Gastroesophageal sphincter (tissue), 4 donors: ENCODE measurements around the gene GALNT12. TPM values are rescaled to one million over a fixed set of nuclear protein-coding genes. Genes with fewer than 3 reads are reported as not detected.

Source experiments
- ATAC-seq: fragments of 150-250 bp; one replicate; pipeline ENCODE4 v1.9.1; 2016; ENCODE audit warnings: mild to moderate bottlenecking, moderate library complexity
- H3K27ac ChIP-seq, 4 donors: fragments of 200-600 bp; sonication (generic) in 3 of 4; 1 replicate in 3 of 4; 2 replicates in 1 of 4; pipeline ENCODE4 v1.5.1; 2016 to 2019
- H3K27me3 ChIP-seq: fragments of 200-600 bp; sonication (generic); one replicate; pipeline ENCODE4 v1.5.1; 2019
- H3K36me3 ChIP-seq, 2 donors: fragments of 200-600 bp; sonication (generic); one replicate each; pipeline ENCODE4 v1.5.1; 2019; ENCODE audit warnings: control low read depth in 1 of 2
- H3K4me1 ChIP-seq, 3 donors: fragments of 200-600 bp; sonication (generic); 1 replicate in 2 of 3; 2 replicates in 1 of 3; pipeline ENCODE4 v1.5.1; 2016 to 2019; ENCODE audit warnings: control low read depth in 2 of 3
- H3K4me3 ChIP-seq, 2 donors: fragments of 200-600 bp; sonication (generic); one replicate each; pipeline ENCODE4 v1.5.1; 2019; ENCODE audit warnings: mild to moderate bottlenecking in 1 of 2, moderate library complexity in 1 of 2
- H3K9me3 ChIP-seq, 3 donors: fragments of 200-600 bp; sonication (generic); one replicate each; pipeline ENCODE4 v1.5.1; 2017 to 2019; ENCODE audit warnings: control low read depth in 2 of 3
- EP300 ChIP-seq: sonication (generic); formaldehyde crosslinking; IDR thresholded peaks from one replicate; pipeline ENCODE4 v1.6.1; 2017; ENCODE audit warnings: antibody characterized with exemption, mild to moderate bottlenecking
- POLR2A ChIP-seq, 2 donors: fragments of 450-650 bp; IDR thresholded peaks; one replicate each; pipeline ENCODE4 v1.6.1; 2017; ENCODE audit warnings: antibody characterized with exemption in 2 of 2, mild to moderate bottlenecking in 2 of 2, moderate library complexity in 1 of 2
- POLR2AphosphoS5 ChIP-seq: sonication (generic); formaldehyde crosslinking; IDR thresholded peaks from one replicate; pipeline ENCODE4 v1.6.1; 2017; ENCODE audit warnings: antibody characterized with exemption
- WGBS, 2 donors: methylation state at CpG; one replicate each; pipeline ENCODE4 v1.1.5; 2018; ENCODE audit warnings: low coverage in 1 of 2; 5-methylcytosine and 5-hydroxymethylcytosine counted together
- total RNA-seq, 4 donors: library from RNA; depleted of rRNA; stranded (reverse); fragments of >200 nt; gene quantifications; one replicate each; pipeline ENCODE4 v1.1.0, GENCODE V29; 2016
- TF ChIP-seq, protein P1 (sequence below), 4 experiments: fragments of 200-600 bp in 2 of 4; fragments of 450-650 bp in 2 of 4; sonication (generic) in 1 of 4; IDR thresholded peaks; one replicate each; pipeline ENCODE4 v1.5.1; 2017 to 2019; ENCODE audit warnings: antibody characterized with exemption in 4 of 4, mild to moderate bottlenecking in 2 of 4, moderate library complexity in 2 of 4

Gene GALNT12
- total RNA-seq, 4 donors from 2014 or later, result 13.7 to 34.6 (median 15.2) TPM

DNA sequence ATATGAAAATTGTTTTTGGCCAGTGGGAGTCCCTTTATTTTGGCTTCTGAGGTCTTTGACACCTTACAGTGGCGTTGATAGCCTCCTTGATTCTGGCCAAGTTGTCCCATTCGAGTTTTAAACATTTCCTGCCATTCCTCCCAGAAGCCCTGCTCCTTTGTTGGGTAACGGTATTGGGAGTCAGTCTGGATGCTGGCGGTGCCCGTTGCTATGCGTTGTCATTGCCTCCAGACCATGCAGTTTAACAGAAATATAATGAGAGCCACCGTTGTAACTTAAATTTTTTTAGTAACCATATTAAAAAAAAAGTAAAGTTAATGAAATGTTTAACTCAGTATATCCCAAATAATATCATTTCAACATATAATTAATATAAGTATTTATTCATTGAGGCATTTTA is 35.0 kb downstream of the GALNT12 start:
- no peak for ATAC-seq
- 79 to 80% methylated on average over 3 to 7 of the region's 7 CpGs for WGBS, 2 donors
- no peaks in the 10 kb centered on the region for H3K9me3 ChIP-seq
- H3K4me1 ChIP-seq, result no peaks in the 10 kb centered on the region
- no peak overlapping the region for H3K4me3 ChIP-seq
- peaks cover 0 to 61% of the 10 kb centered on the region in 2 donors for H3K36me3 ChIP-seq
- no peak overlapping the region for H3K27ac ChIP-seq
- no peaks in the 10 kb centered on the region for H3K27me3 ChIP-seq
- no peak for TF ChIP-seq POLR2AphosphoS5
- no peak for TF ChIP-seq EP300
- TF ChIP-seq, protein P1, sequence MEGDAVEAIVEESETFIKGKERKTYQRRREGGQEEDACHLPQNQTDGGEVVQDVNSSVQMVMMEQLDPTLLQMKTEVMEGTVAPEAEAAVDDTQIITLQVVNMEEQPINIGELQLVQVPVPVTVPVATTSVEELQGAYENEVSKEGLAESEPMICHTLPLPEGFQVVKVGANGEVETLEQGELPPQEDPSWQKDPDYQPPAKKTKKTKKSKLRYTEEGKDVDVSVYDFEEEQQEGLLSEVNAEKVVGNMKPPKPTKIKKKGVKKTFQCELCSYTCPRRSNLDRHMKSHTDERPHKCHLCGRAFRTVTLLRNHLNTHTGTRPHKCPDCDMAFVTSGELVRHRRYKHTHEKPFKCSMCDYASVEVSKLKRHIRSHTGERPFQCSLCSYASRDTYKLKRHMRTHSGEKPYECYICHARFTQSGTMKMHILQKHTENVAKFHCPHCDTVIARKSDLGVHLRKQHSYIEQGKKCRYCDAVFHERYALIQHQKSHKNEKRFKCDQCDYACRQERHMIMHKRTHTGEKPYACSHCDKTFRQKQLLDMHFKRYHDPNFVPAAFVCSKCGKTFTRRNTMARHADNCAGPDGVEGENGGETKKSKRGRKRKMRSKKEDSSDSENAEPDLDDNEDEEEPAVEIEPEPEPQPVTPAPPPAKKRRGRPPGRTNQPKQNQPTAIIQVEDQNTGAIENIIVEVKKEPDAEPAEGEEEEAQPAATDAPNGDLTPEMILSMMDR (IDR thresholded peaks at IDR 0.05), result no peak
- no peak for TF ChIP-seq POLR2A (IDR thresholded peaks at IDR 0.05)

DNA sequence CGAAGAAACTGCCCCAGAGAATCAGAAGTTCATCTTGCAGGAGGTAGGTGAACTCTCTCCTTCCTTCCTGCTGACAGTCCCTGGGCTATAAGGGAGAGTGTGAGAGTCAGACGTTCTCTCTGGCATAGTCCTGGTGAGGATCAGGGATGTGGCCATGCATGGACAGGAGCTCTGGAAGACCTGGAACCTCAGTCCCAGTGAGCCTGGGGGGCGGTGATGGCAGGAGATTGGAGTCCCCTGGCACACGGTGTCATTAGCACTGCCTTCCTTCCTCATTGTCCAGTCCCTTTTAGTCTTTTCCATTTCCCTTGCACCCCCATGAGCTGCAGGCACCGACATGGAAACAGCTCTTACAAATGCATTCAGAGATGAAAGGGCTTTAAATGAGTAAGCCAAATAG is 38.6 kb downstream of the GALNT12 start:
- Histone ChIP-seq H3K27me3 (no peaks in the 10 kb centered on the region), H3K4me1 (peaks cover 0 to 28% (median 0%) of the 10 kb centered on the region in 3 donors), H3K9me3 (no peaks in the 10 kb centered on the region), H3K4me3 (no peak overlapping the region), H3K27ac (no peak overlapping the region), H3K36me3 (peaks cover 0 to 26% of the 10 kb centered on the region in 2 donors)
- 60 to 84% methylated on average over 2 of the region's 5 CpGs for WGBS, 2 donors
- no peak for ATAC-seq
- TF ChIP-seq POLR2A (IDR thresholded peaks at IDR 0.05) (no peak), EP300 (no peak), POLR2AphosphoS5 (no peak)
- TF ChIP-seq, protein P1 (IDR thresholded peaks at IDR 0.05), result no peak

DNA sequence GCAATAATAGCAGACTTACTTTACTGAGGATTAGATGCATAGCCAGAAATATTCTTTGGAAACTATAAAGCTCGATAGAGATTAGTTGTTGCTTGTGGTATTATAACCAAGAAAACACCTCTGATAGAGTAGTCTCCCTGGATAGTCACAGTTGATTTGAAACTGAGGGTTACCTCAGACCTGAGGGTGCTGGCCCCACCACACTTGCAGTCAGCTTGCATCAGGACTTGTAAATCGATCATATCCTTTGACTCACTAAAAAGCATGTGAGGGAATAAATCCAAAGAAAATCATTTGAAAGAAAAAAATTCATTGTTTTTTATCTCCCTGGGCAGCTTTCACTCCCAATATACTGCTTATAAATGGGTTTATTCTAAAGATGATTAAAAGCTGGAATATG is 39.4 kb downstream of the GALNT12 start:
- Histone ChIP-seq H3K4me1 (peaks cover 0 to 33% (median 0%) of the 10 kb centered on the region in 3 donors), H3K27ac (no peak overlapping the region), H3K9me3 (no peaks in the 10 kb centered on the region), H3K4me3 (no peak overlapping the region), H3K36me3 (peaks cover 0 to 24% of the 10 kb centered on the region in 2 donors), H3K27me3 (no peaks in the 10 kb centered on the region)
- TF ChIP-seq EP300 (no peak), POLR2A (IDR thresholded peaks at IDR 0.05) (no peak), POLR2AphosphoS5 (no peak)
- TF ChIP-seq, protein P1 (IDR thresholded peaks at IDR 0.05), result no peak
- no peak for ATAC-seq
- WGBS, 2 donors, result 83 to 85% methylated on average over 2 of the region's 2 CpGs

DNA sequence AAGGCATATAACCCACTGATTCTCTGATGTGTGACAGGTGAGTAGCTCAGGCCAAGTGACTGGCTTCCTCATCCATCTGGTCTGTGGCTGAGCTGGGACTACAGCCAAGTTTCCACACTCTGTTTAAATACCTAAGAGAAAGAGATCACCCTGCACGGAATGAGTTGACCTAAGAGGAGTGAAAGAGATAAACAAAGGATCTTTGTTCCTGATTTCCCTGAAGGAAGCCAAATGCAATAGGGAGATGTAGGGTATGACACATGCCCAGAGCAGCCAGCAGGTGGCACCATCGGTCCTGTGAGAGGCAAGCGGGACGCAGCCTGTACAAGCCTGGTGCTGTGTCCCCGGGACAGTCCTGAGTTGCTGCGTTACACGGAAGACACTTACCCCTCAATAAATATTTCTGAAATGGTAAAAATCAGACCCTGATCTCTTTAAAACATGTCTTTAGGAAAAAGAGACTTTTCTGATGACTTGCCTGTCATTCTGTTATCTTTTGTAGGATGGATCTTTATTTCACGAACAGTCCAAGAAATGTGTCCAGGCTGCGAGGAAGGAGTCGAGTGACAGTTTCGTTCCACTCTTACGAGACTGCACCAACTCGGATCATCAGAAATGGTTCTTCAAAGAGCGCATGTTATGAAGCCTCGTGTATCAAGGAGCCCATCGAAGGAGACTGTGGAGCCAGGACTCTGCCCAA is 41.1 kb downstream of the GALNT12 start:
- H3K9me3 ChIP-seq, result no peaks in the 10 kb centered on the region
- peak; percentile 82 for TF ChIP-seq POLR2AphosphoS5
- no peak for TF ChIP-seq POLR2A (IDR thresholded peaks at IDR 0.05)
- TF ChIP-seq, protein P1 (IDR thresholded peaks at IDR 0.05), result peak; percentile 87 to 95 (median 92)
- TF ChIP-seq EP300, result no peak
- peak; percentile 94 for ATAC-seq
- H3K27me3 ChIP-seq, result no peaks in the 10 kb centered on the region
- H3K4me3 ChIP-seq, result peak overlapping the region; percentile 23 to 29
- 5 to 9% methylated on average over 16 of the region's 16 CpGs for WGBS, 2 donors
- peaks cover 0 to 18% of the 10 kb centered on the region in 2 donors for H3K36me3 ChIP-seq
- peak overlapping the region; percentile 29 to 79 (median 76) for H3K27ac ChIP-seq
- peaks cover 0 to 48% (median 0%) of the 10 kb centered on the region in 3 donors for H3K4me1 ChIP-seq

DNA sequence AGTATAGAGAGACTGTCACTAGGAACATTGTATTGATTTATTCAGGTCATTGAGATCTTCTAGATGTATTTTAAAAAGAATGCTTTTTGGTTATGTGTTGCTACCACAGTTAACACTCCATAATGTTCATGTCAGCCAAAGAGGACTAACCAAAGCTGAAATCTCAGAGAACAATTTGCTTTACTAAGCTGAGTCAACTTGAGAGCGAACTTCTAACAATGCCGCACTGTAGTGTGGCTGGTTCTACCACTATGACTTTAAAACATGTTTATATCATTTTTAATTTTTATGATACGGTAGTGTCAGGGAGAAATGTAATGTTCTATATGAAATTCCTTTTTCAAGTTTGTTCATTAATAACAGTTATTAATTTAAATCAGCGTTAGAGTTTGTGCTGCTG is 42.1 kb downstream of the GALNT12 start:
- peaks cover 0 to 16% of the 10 kb centered on the region in 2 donors for H3K36me3 ChIP-seq
- 71 to 85% methylated on average over 4 of the region's 4 CpGs for WGBS, 2 donors
- no peak overlapping the region for H3K4me3 ChIP-seq
- no peaks in the 10 kb centered on the region for H3K9me3 ChIP-seq
- peak overlapping the region in 3 of 4 donors; percentile 34 to 79 (median 73) for H3K27ac ChIP-seq
- no peaks in the 10 kb centered on the region for H3K27me3 ChIP-seq
- TF ChIP-seq POLR2A (IDR thresholded peaks at IDR 0.05) (no peak), POLR2AphosphoS5 (no peak), EP300 (no peak)
- TF ChIP-seq, protein P1 (IDR thresholded peaks at IDR 0.05), result no peak
- peaks cover 0 to 48% (median 0%) of the 10 kb centered on the region in 3 donors for H3K4me1 ChIP-seq
- ATAC-seq, result no peak
